ENCODE results near the gene MORN1. TPM values are rescaled to one million over a fixed set of nuclear protein-coding genes. Genes with fewer than 3 reads are reported as not detected.

The MORN1 gene
- total and polyA plus RNA-seq, 10 of the 15 experiments (the other 5 are each of a cell fraction or from before 2014, with no cell fraction given): 0.76 to 7.9 (median 5.5) TPM

GRCh38 chr1:2302292-2302925 lies 88.9 kb downstream of the MORN1 start (continued):
- TF ChIP-seq, protein P1, sequence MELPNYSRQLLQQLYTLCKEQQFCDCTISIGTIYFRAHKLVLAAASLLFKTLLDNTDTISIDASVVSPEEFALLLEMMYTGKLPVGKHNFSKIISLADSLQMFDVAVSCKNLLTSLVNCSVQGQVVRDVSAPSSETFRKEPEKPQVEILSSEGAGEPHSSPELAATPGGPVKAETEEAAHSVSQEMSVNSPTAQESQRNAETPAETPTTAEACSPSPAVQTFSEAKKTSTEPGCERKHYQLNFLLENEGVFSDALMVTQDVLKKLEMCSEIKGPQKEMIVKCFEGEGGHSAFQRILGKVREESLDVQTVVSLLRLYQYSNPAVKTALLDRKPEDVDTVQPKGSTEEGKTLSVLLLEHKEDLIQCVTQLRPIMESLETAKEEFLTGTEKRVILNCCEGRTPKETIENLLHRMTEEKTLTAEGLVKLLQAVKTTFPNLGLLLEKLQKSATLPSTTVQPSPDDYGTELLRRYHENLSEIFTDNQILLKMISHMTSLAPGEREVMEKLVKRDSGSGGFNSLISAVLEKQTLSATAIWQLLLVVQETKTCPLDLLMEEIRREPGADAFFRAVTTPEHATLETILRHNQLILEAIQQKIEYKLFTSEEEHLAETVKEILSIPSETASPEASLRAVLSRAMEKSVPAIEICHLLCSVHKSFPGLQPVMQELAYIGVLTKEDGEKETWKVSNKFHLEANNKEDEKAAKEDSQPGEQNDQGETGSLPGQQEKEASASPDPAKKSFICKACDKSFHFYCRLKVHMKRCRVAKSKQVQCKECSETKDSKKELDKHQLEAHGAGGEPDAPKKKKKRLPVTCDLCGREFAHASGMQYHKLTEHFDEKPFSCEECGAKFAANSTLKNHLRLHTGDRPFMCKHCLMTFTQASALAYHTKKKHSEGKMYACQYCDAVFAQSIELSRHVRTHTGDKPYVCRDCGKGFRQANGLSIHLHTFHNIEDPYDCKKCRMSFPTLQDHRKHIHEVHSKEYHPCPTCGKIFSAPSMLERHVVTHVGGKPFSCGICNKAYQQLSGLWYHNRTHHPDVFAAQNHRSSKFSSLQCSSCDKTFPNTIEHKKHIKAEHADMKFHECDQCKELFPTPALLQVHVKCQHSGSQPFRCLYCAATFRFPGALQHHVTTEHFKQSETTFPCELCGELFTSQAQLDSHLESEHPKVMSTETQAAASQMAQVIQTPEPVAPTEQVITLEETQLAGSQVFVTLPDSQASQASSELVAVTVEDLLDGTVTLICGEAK (IDR thresholded peaks at IDR 0.05; ENCODE audit: borderline replicate concordance): no peak
- TF ChIP-seq RELB (IDR thresholded peaks at IDR 0.05; ENCODE audit: low read depth) (no peak), MEF2B (IDR thresholded peaks at IDR 0.05; ENCODE audit: partially characterized antibody, poor library complexity, severe bottlenecking) (no peak), BCL3 (IDR thresholded peaks at IDR 0.05; ENCODE audit: borderline replicate concordance, insufficient read depth, low read depth, low read length, poor library complexity, severe bottlenecking) (no peak), ZBTB4 (CRISPR knock-in tag; IDR thresholded peaks at IDR 0.05) (no peak), ZNF24 (IDR thresholded peaks at IDR 0.05) (no peak), ZNF384 (IDR thresholded peaks at IDR 0.05; ENCODE audit: borderline replicate concordance, low read depth, low read length) (no peak), HDGF (IDR thresholded peaks at IDR 0.05) (no peak)

Measured in GM12878 (cell line).